GM10266 (cell line): Measurements from ENCODE around the gene CNR1.

ENCODE experiments used
- DNase-seq: peaks from one replicate; pipeline ENCODE4 v3.0.0; 2012; ENCODE audit errors: extremely low spot score
- CTCF ChIP-seq: IDR thresholded peaks from 2 replicates; pipeline ENCODE4 v1.5.1; 2012; ENCODE audit warnings: mild to moderate bottlenecking, low read depth; ENCODE audit not compliant: control insufficient read depth, insufficient read depth; ENCODE audit errors: missing control alignments

CNR1 gene

GRCh38 chr6:88124925-88125557 lies 41.1 kb downstream of the CNR1 start:
- DNase-seq = no peak

GRCh38 chr6:88120635-88121034 lies 45.5 kb downstream of the CNR1 start:
- DNase-seq = no peak
- TF ChIP-seq CTCF = no peak

More at GRCh38 chr6:88124925-88125557, 41.1 kb downstream of the CNR1 start:
- no peak for TF ChIP-seq CTCF

GRCh38 chr6:88119769-88120168 lies 46.4 kb downstream of the CNR1 start:
- TF ChIP-seq CTCF = no peak
- DNase-seq = no peak

GRCh38 chr6:88116276-88116675 lies 49.9 kb downstream of the CNR1 start:
- no peak for DNase-seq

GRCh38 chr6:88115307-88115706 lies 50.8 kb downstream of the CNR1 start:
- DNase-seq = no peak
- TF ChIP-seq CTCF = no peak

More at GRCh38 chr6:88116276-88116675, 49.9 kb downstream of the CNR1 start:
- no peak for TF ChIP-seq CTCF

GRCh38 chr6:88114838-88115237 lies 51.3 kb downstream of the CNR1 start:
- TF ChIP-seq CTCF = no peak
- DNase-seq = peak; percentile 10

GRCh38 chr6:88111991-88112390 lies 54.2 kb downstream of the CNR1 start:
- no peak for DNase-seq
- TF ChIP-seq CTCF = no peak
